ENCODE data around the gene ENKD1.

The ENKD1 gene

GRCh38 chr16:67653128-67653788 lies 13.3 kb downstream of the ENKD1 start:
- peaks cover 3 to 51% (median 49%) of the 10 kb centered on the region in 3 experiments for H3K27me3 ChIP-seq (ENCODE audit: control insufficient read depth in 3 of 3, insufficient read depth in 3 of 3, low read depth in 1 of 3, low read length in 3 of 3)
- H2BK12ac ChIP-seq (ENCODE audit: low read length): no peak overlapping the region
- H3K9me3 ChIP-seq (replicated peaks in 1 of 2; ENCODE audit: control insufficient read depth in 2 of 2, insufficient read depth in 1 of 2, low read depth in 1 of 2, low read length in 2 of 2): peaks cover 0 to 2% of the 10 kb centered on the region in 2 donors
- H3K27ac ChIP-seq (replicated peaks; ENCODE audit: low read length): no peak overlapping the region
- peaks cover 0 to 17% of the 10 kb centered on the region in 2 donors for H3K36me3 ChIP-seq (replicated peaks in 1 of 2; ENCODE audit: control insufficient read depth in 2 of 2, insufficient read depth in 2 of 2, low read length in 2 of 2)
- WGBS, 2 donors (ENCODE audit: extremely low coverage in 2 of 2, insufficient read length in 2 of 2, insufficient replicate concordance in 1 of 2): no CpG with 5 or more reads among the region's 68 CpGs
- H3K9ac ChIP-seq (ENCODE audit: low read depth, low read length, poor library complexity): peak overlapping the region; percentile 24
- H3K23ac ChIP-seq (ENCODE audit: low read depth, low read length, poor library complexity): peak overlapping the region; percentile 96
- peaks cover 0 to 20% of the 10 kb centered on the region in 2 donors for H3K4me1 ChIP-seq (ENCODE audit: control insufficient read depth in 2 of 2, insufficient read depth in 1 of 2, low read depth in 1 of 2, low read length in 2 of 2)
- no peak overlapping the region for H2BK120ac ChIP-seq (ENCODE audit: low read depth, low read length)
- H2AK5ac ChIP-seq (ENCODE audit: low read depth, low read length): no peak overlapping the region
- H2BK5ac ChIP-seq (ENCODE audit: low read length): no peak overlapping the region
- peaks cover 1% of the 10 kb centered on the region for H3K79me1 ChIP-seq (ENCODE audit: low read depth, low read length)
- peak overlapping the region; percentile 73 for H3K4me2 ChIP-seq (ENCODE audit: insufficient read depth, low read length, poor library complexity, severe bottlenecking)
- no peak overlapping the region for H3K4ac ChIP-seq (ENCODE audit: low read length)
- DNase-seq (ENCODE audit: low spot score): no peak
- H3K14ac ChIP-seq (ENCODE audit: low read length): no peak overlapping the region
- no peak overlapping the region for H2BK15ac ChIP-seq (ENCODE audit: low read length)
- peak overlapping the region; percentile 83 for H2AFZ ChIP-seq (ENCODE audit: low read length)
- no peak overlapping the region for H3K18ac ChIP-seq (ENCODE audit: low read length)
- no peak overlapping the region for H4K8ac ChIP-seq (ENCODE audit: low read depth, low read length)
- peak overlapping the region; percentile 44 to 72 for H3K4me3 ChIP-seq (ENCODE audit: low read length in 2 of 2)
- H4K91ac ChIP-seq (ENCODE audit: low read depth, low read length, poor library complexity): no peak overlapping the region

- Histone ChIP-seq H3K4me2 (ENCODE audit: insufficient read depth, low read length, poor library complexity, severe bottlenecking) (peak overlapping the region; percentile 73), H2BK5ac (ENCODE audit: low read length) (no peak overlapping the region), H2AK5ac (ENCODE audit: low read depth, low read length) (no peak overlapping the region), H2AFZ (ENCODE audit: low read length) (peak overlapping the region; percentile 83), H3K4me3 (ENCODE audit: low read length in 2 of 2) (peak overlapping the region; percentile 44 to 72), H3K14ac (ENCODE audit: low read length) (no peak overlapping the region), H3K18ac (ENCODE audit: low read length) (no peak overlapping the region), H4K8ac (ENCODE audit: low read depth, low read length) (no peak overlapping the region), H3K4ac (ENCODE audit: low read length) (no peak overlapping the region), H2BK15ac (ENCODE audit: low read length) (no peak overlapping the region), H3K27me3 (ENCODE audit: control insufficient read depth in 3 of 3, insufficient read depth in 3 of 3, low read depth in 1 of 3, low read length in 3 of 3) (peaks cover 3 to 55% (median 54%) of the 10 kb centered on the region in 3 experiments), H3K79me1 (ENCODE audit: low read depth, low read length) (peaks cover 1% of the 10 kb centered on the region), H3K23ac (ENCODE audit: low read depth, low read length, poor library complexity) (no peak overlapping the region), H2BK12ac (ENCODE audit: low read length) (no peak overlapping the region), H4K91ac (ENCODE audit: low read depth, low read length, poor library complexity) (no peak overlapping the region), H3K36me3 (replicated peaks in 1 of 2; ENCODE audit: control insufficient read depth in 2 of 2, insufficient read depth in 2 of 2, low read length in 2 of 2) (peaks cover 0 to 11% of the 10 kb centered on the region in 2 donors), H3K4me1 (ENCODE audit: control insufficient read depth in 2 of 2, insufficient read depth in 1 of 2, low read depth in 1 of 2, low read length in 2 of 2) (peaks cover 0 to 20% of the 10 kb centered on the region in 2 donors), H3K9me3 (replicated peaks in 1 of 2; ENCODE audit: control insufficient read depth in 2 of 2, insufficient read depth in 1 of 2, low read depth in 1 of 2, low read length in 2 of 2) (peaks cover 0 to 2% of the 10 kb centered on the region in 2 donors), H3K27ac (replicated peaks; ENCODE audit: low read length) (no peak overlapping the region), H3K9ac (ENCODE audit: low read depth, low read length, poor library complexity) (no peak overlapping the region), H2BK120ac (ENCODE audit: low read depth, low read length) (no peak overlapping the region)
- peak; percentile 63 for DNase-seq (ENCODE audit: low spot score)
- no CpG with 5 or more reads among the region's 59 CpGs for whole genome bisulfite sequencing, 2 donors (ENCODE audit: extremely low coverage in 2 of 2, insufficient read length in 2 of 2, insufficient replicate concordance in 1 of 2)
Measured at GRCh38 chr16:67652578-67653127, 13.9 kb downstream of the ENKD1 start.

GRCh38 chr16:67651847-67652246 lies 14.7 kb downstream of the ENKD1 start:
- no peak for DNase-seq (ENCODE audit: low spot score)
- H2AK5ac ChIP-seq (ENCODE audit: low read depth, low read length): no peak overlapping the region

GRCh38 chr16:67651039-67651438 lies 15.5 kb downstream of the ENKD1 start:
- Histone ChIP-seq H3K9me3 (replicated peaks in 1 of 2; ENCODE audit: control insufficient read depth in 2 of 2, insufficient read depth in 1 of 2, low read depth in 1 of 2, low read length in 2 of 2) (peaks cover 0 to 2% of the 10 kb centered on the region in 2 donors), H2BK15ac (ENCODE audit: low read length) (no peak overlapping the region), H2AK5ac (ENCODE audit: low read depth, low read length) (no peak overlapping the region), H2BK5ac (ENCODE audit: low read length) (no peak overlapping the region), H4K8ac (ENCODE audit: low read depth, low read length) (no peak overlapping the region), H3K27ac (replicated peaks; ENCODE audit: low read length) (no peak overlapping the region), H3K4me3 (ENCODE audit: low read length in 2 of 2) (no peak overlapping the region), H3K27me3 (ENCODE audit: control insufficient read depth in 3 of 3, insufficient read depth in 3 of 3, low read depth in 1 of 3, low read length in 3 of 3) (peaks cover 3 to 68% (median 68%) of the 10 kb centered on the region in 3 experiments), H3K18ac (ENCODE audit: low read length) (no peak overlapping the region), H3K4me2 (ENCODE audit: insufficient read depth, low read length, poor library complexity, severe bottlenecking) (no peak overlapping the region), H3K4me1 (ENCODE audit: control insufficient read depth in 2 of 2, insufficient read depth in 1 of 2, low read depth in 1 of 2, low read length in 2 of 2) (peaks cover 0 to 20% of the 10 kb centered on the region in 2 donors), H4K91ac (ENCODE audit: low read depth, low read length, poor library complexity) (no peak overlapping the region), H2BK12ac (ENCODE audit: low read length) (no peak overlapping the region), H3K14ac (ENCODE audit: low read length) (no peak overlapping the region), H3K9ac (ENCODE audit: low read depth, low read length, poor library complexity) (no peak overlapping the region), H3K4ac (ENCODE audit: low read length) (no peak overlapping the region), H3K36me3 (replicated peaks in 1 of 2; ENCODE audit: control insufficient read depth in 2 of 2, insufficient read depth in 2 of 2, low read length in 2 of 2) (no peaks in the 10 kb centered on the region), H3K23ac (ENCODE audit: low read depth, low read length, poor library complexity) (no peak overlapping the region), H2BK120ac (ENCODE audit: low read depth, low read length) (no peak overlapping the region), H2AFZ (ENCODE audit: low read length) (no peak overlapping the region), H3K79me1 (ENCODE audit: low read depth, low read length) (peaks cover 1% of the 10 kb centered on the region)
- DNase-seq (ENCODE audit: low spot score): no peak
- WGBS, 2 donors (ENCODE audit: extremely low coverage in 2 of 2, insufficient read length in 2 of 2, insufficient replicate concordance in 1 of 2): no CpG with 5 or more reads among the region's 7 CpGs

More at GRCh38 chr16:67651847-67652246, 14.7 kb downstream of the ENKD1 start:
- peak overlapping the region in 1 of 2 donors; percentile 5 for H3K4me3 ChIP-seq (ENCODE audit: low read length in 2 of 2)
- H3K4ac ChIP-seq (ENCODE audit: low read length): no peak overlapping the region
- H3K9ac ChIP-seq (ENCODE audit: low read depth, low read length, poor library complexity): no peak overlapping the region
- WGBS, 2 donors (ENCODE audit: extremely low coverage in 2 of 2, insufficient read length in 2 of 2, insufficient replicate concordance in 1 of 2): no CpG with 5 or more reads among the region's 4 CpGs
- H2AFZ ChIP-seq (ENCODE audit: low read length): no peak overlapping the region
- H4K8ac ChIP-seq (ENCODE audit: low read depth, low read length): no peak overlapping the region
- H3K18ac ChIP-seq (ENCODE audit: low read length): no peak overlapping the region
- no peak overlapping the region for H2BK12ac ChIP-seq (ENCODE audit: low read length)
- H3K36me3 ChIP-seq (replicated peaks in 1 of 2; ENCODE audit: control insufficient read depth in 2 of 2, insufficient read depth in 2 of 2, low read length in 2 of 2): peaks cover 0 to 3% of the 10 kb centered on the region in 2 donors
- H3K79me1 ChIP-seq (ENCODE audit: low read depth, low read length): peaks cover 1% of the 10 kb centered on the region
- peaks cover 0 to 2% of the 10 kb centered on the region in 2 donors for H3K9me3 ChIP-seq (replicated peaks in 1 of 2; ENCODE audit: control insufficient read depth in 2 of 2, insufficient read depth in 1 of 2, low read depth in 1 of 2, low read length in 2 of 2)
- no peak overlapping the region for H4K91ac ChIP-seq (ENCODE audit: low read depth, low read length, poor library complexity)
- H3K23ac ChIP-seq (ENCODE audit: low read depth, low read length, poor library complexity): no peak overlapping the region
- H3K4me2 ChIP-seq (ENCODE audit: insufficient read depth, low read length, poor library complexity, severe bottlenecking): no peak overlapping the region
- H3K4me1 ChIP-seq (ENCODE audit: control insufficient read depth in 2 of 2, insufficient read depth in 1 of 2, low read depth in 1 of 2, low read length in 2 of 2): peaks cover 0 to 20% of the 10 kb centered on the region in 2 donors
- H3K14ac ChIP-seq (ENCODE audit: low read length): no peak overlapping the region
- no peak overlapping the region for H3K27ac ChIP-seq (replicated peaks; ENCODE audit: low read length)
- no peak overlapping the region for H2BK15ac ChIP-seq (ENCODE audit: low read length)
- peaks cover 3 to 61% (median 60%) of the 10 kb centered on the region in 3 experiments for H3K27me3 ChIP-seq (ENCODE audit: control insufficient read depth in 3 of 3, insufficient read depth in 3 of 3, low read depth in 1 of 3, low read length in 3 of 3)
- H2BK120ac ChIP-seq (ENCODE audit: low read depth, low read length): no peak overlapping the region
- H2BK5ac ChIP-seq (ENCODE audit: low read length): no peak overlapping the region

Data from neuronal stem cell (in vitro differentiated cells).